Measurements from ENCODE around the gene ADGRD2.

Gene ADGRD2

GRCh38 chr9:124450931-124451661 lies 845 bp downstream of the ADGRD2 start:
- no peaks in the 10 kb centered on the region for H3K36me3 ChIP-seq (ENCODE audit: control insufficient read depth, low read length)
- TF ChIP-seq CTCF (IDR thresholded peaks at IDR 0.05; ENCODE audit: low read depth, low read length, poor library complexity, severe bottlenecking) (no peak), EZH2phosphoT487 (IDR thresholded peaks at IDR 0.05; ENCODE audit: borderline replicate concordance, low read length) (no peak)
- H3K9me2 ChIP-seq (replicated peaks; ENCODE audit: control insufficient read depth, low read length): no peaks in the 10 kb centered on the region
- H3K27me3 ChIP-seq (ENCODE audit: control insufficient read depth, low read length): no peaks in the 10 kb centered on the region
- H3K4me1 ChIP-seq (ENCODE audit: control insufficient read depth, low read length): no peaks in the 10 kb centered on the region
- no peak overlapping the region for H3K27ac ChIP-seq (ENCODE audit: low read depth, low read length)
- H3K9me3 ChIP-seq (ENCODE audit: control insufficient read depth, insufficient read depth, low read length): no peaks in the 10 kb centered on the region
- no peaks in the 10 kb centered on the region for H3K79me2 ChIP-seq (ENCODE audit: control insufficient read depth, low read length)
- H4K20me1 ChIP-seq (ENCODE audit: control insufficient read depth, insufficient read depth, low read depth, low read length): no peaks in the 10 kb centered on the region
- no peak overlapping the region for H3K4me3 ChIP-seq (ENCODE audit: low read length)
- H3K4me2 ChIP-seq (ENCODE audit: low read length): no peak overlapping the region
- H3F3A ChIP-seq (ENCODE audit: control insufficient read depth, insufficient read depth): no peaks in the 10 kb centered on the region

- Histone ChIP-seq H3K4me2 (ENCODE audit: low read length) (no peak overlapping the region), H3K79me2 (ENCODE audit: control insufficient read depth, low read length) (no peaks in the 10 kb centered on the region), H3K27me3 (ENCODE audit: control insufficient read depth, low read length) (no peaks in the 10 kb centered on the region), H3F3A (ENCODE audit: control insufficient read depth, insufficient read depth) (no peaks in the 10 kb centered on the region), H3K36me3 (ENCODE audit: control insufficient read depth, low read length) (no peaks in the 10 kb centered on the region), H3K4me3 (ENCODE audit: low read length) (no peak overlapping the region), H3K9me2 (replicated peaks; ENCODE audit: control insufficient read depth, low read length) (no peaks in the 10 kb centered on the region), H3K27ac (ENCODE audit: low read depth, low read length) (no peak overlapping the region), H3K4me1 (ENCODE audit: control insufficient read depth, low read length) (no peaks in the 10 kb centered on the region), H4K20me1 (ENCODE audit: control insufficient read depth, insufficient read depth, low read depth, low read length) (no peaks in the 10 kb centered on the region), H3K9me3 (ENCODE audit: control insufficient read depth, insufficient read depth, low read length) (no peaks in the 10 kb centered on the region)
- no peak for TF ChIP-seq EZH2phosphoT487 (IDR thresholded peaks at IDR 0.05; ENCODE audit: borderline replicate concordance, low read length)
- no peak for TF ChIP-seq CTCF (IDR thresholded peaks at IDR 0.05; ENCODE audit: low read depth, low read length, poor library complexity, severe bottlenecking)
These were observed 2.1 kb downstream of the ADGRD2 start for GRCh38 chr9:124452326-124452725.

- Histone ChIP-seq H3K9me2 (replicated peaks; ENCODE audit: control insufficient read depth, low read length) (no peaks in the 10 kb centered on the region), H3K79me2 (ENCODE audit: control insufficient read depth, low read length) (no peaks in the 10 kb centered on the region), H3K27me3 (ENCODE audit: control insufficient read depth, low read length) (no peaks in the 10 kb centered on the region), H3K4me2 (ENCODE audit: low read length) (no peak overlapping the region), H3K9me3 (ENCODE audit: control insufficient read depth, insufficient read depth, low read length) (no peaks in the 10 kb centered on the region), H4K20me1 (ENCODE audit: control insufficient read depth, insufficient read depth, low read depth, low read length) (no peaks in the 10 kb centered on the region), H3F3A (ENCODE audit: control insufficient read depth, insufficient read depth) (no peaks in the 10 kb centered on the region), H3K36me3 (ENCODE audit: control insufficient read depth, low read length) (no peaks in the 10 kb centered on the region), H3K4me1 (ENCODE audit: control insufficient read depth, low read length) (no peaks in the 10 kb centered on the region), H3K4me3 (ENCODE audit: low read length) (no peak overlapping the region), H3K27ac (ENCODE audit: low read depth, low read length) (no peak overlapping the region)
- TF ChIP-seq EZH2phosphoT487 (IDR thresholded peaks at IDR 0.05; ENCODE audit: borderline replicate concordance, low read length) (no peak), CTCF (IDR thresholded peaks at IDR 0.05; ENCODE audit: low read depth, low read length, poor library complexity, severe bottlenecking) (no peak)
These were observed 2.8 kb downstream of the ADGRD2 start for GRCh38 chr9:124452841-124453585.

Data from DOHH2 (cell line).